HUES64 (cell line): Measurements from ENCODE around the gene GNAS-AS1.
"Not testable (repeated sequence)": the region's sequence is repeated elsewhere in the genome, so short reads cannot be mapped to it uniquely, and the experiment has no call there.

Experiments used
- H3K27ac ChIP-seq: 2 replicates; pipeline ENCODE4 v1.7.0; 2013; ENCODE audit warnings: low read depth, low read length, inconsistent platforms
- H3K27me3 ChIP-seq: 2 replicates; pipeline ENCODE4 v1.6.1; 2013; ENCODE audit warnings: mild to moderate bottlenecking, low read length; ENCODE audit not compliant: insufficient read depth
- H3K36me3 ChIP-seq: 2 replicates; pipeline ENCODE4 v1.6.1; 2013; ENCODE audit warnings: mild to moderate bottlenecking, low read length; ENCODE audit not compliant: insufficient read depth
- H3K4me1 ChIP-seq: 2 replicates; pipeline ENCODE4 v1.6.1; 2013; ENCODE audit warnings: mild to moderate bottlenecking, low read length, moderate library complexity; ENCODE audit not compliant: insufficient read depth
- H3K4me3 ChIP-seq: 2 replicates; pipeline ENCODE4 v1.5.1; 2013; ENCODE audit warnings: mild to moderate bottlenecking, low read length, moderate library complexity
- H3K9ac ChIP-seq: 2 replicates; pipeline ENCODE4 v1.6.1; 2013; ENCODE audit warnings: mild to moderate bottlenecking, low read depth, low read length
- H3K9me3 ChIP-seq: 2 replicates; pipeline ENCODE4 v1.6.1; 2013; ENCODE audit warnings: low read depth, low read length; ENCODE audit not compliant: insufficient read depth
- WGBS: fragments of 150-250, 120-280 bp; methylation state at CpG from one replicate; pipeline ENCODE4 v1.1.7; 2013; ENCODE audit warnings: missing lambda C conversion rate; 5-methylcytosine and 5-hydroxymethylcytosine counted together

GNAS-AS1 gene

GRCh38 chr20:58828136-58828535 is 22.6 kb downstream of the GNAS-AS1 start:
- H3K4me3 ChIP-seq: no peak overlapping the region
- no peaks in the 10 kb centered on the region for H3K4me1 ChIP-seq
- no peaks in the 10 kb centered on the region for H3K9me3 ChIP-seq
- WGBS: 100% methylated on average over 2 of the region's 2 CpGs
- H3K27me3 ChIP-seq: no peaks in the 10 kb centered on the region
- no peak overlapping the region for H3K9ac ChIP-seq
- H3K27ac ChIP-seq: no peak overlapping the region
- peaks cover 42% of the 10 kb centered on the region for H3K36me3 ChIP-seq

GRCh38 chr20:58826271-58826670 is 24.4 kb downstream of the GNAS-AS1 start:
- no peak overlapping the region for H3K9ac ChIP-seq
- H3K36me3 ChIP-seq: peaks cover 50% of the 10 kb centered on the region
- 80% methylated on average over 5 of the region's 5 CpGs for WGBS
- no peaks in the 10 kb centered on the region for H3K4me1 ChIP-seq
- no peak overlapping the region for H3K4me3 ChIP-seq
- no peaks in the 10 kb centered on the region for H3K9me3 ChIP-seq
- no peaks in the 10 kb centered on the region for H3K27me3 ChIP-seq
- no peak overlapping the region for H3K27ac ChIP-seq

- no peaks in the 10 kb centered on the region for H3K9me3 ChIP-seq
- H3K27ac ChIP-seq: no peak overlapping the region
- no peaks in the 10 kb centered on the region for H3K4me1 ChIP-seq
- 94% methylated on average over 5 of the region's 6 CpGs for WGBS
- H3K9ac ChIP-seq: no peak overlapping the region
- peaks cover 58% of the 10 kb centered on the region for H3K36me3 ChIP-seq
- no peaks in the 10 kb centered on the region for H3K27me3 ChIP-seq
- H3K4me3 ChIP-seq: no peak overlapping the region
These were observed 25.3 kb downstream of the GNAS-AS1 start for GRCh38 chr20:58825450-58825849.

GRCh38 chr20:58824843-58825242 is 25.9 kb downstream of the GNAS-AS1 start:
- Histone ChIP-seq H3K4me3 (no peak overlapping the region), H3K36me3 (peaks cover 61% of the 10 kb centered on the region)
- WGBS: 97% methylated on average over 8 of the region's 8 CpGs

GRCh38 chr20:58822748-58823730 is 27.7 kb downstream of the GNAS-AS1 start:
- WGBS: 95% methylated on average over 26 of the region's 26 CpGs
- Histone ChIP-seq H3K9me3 (no peaks in the 10 kb centered on the region), H3K27me3 (no peaks in the 10 kb centered on the region), H3K27ac (no peak overlapping the region), H3K4me3 (no peak overlapping the region), H3K36me3 (peaks cover 76% of the 10 kb centered on the region), H3K9ac (no peak overlapping the region), H3K4me1 (no peaks in the 10 kb centered on the region)

More at GRCh38 chr20:58824843-58825242, 25.9 kb downstream of the GNAS-AS1 start:
- Histone ChIP-seq H3K27ac (no peak overlapping the region), H3K27me3 (no peaks in the 10 kb centered on the region), H3K4me1 (no peaks in the 10 kb centered on the region), H3K9ac (no peak overlapping the region), H3K9me3 (no peaks in the 10 kb centered on the region)

GRCh38 chr20:58822149-58822548 is 28.6 kb downstream of the GNAS-AS1 start:
- H3K36me3 ChIP-seq: peaks cover 76% of the 10 kb centered on the region
- H3K4me3 ChIP-seq: no peak overlapping the region
- no peaks in the 10 kb centered on the region for H3K4me1 ChIP-seq
- H3K9me3 ChIP-seq: no peaks in the 10 kb centered on the region
- H3K27ac ChIP-seq: no peak overlapping the region
- WGBS: 91% methylated on average over 8 of the region's 8 CpGs
- no peaks in the 10 kb centered on the region for H3K27me3 ChIP-seq
- H3K9ac ChIP-seq: no peak overlapping the region

GRCh38 chr20:58820515-58820914 is 30.2 kb downstream of the GNAS-AS1 start:
- 97% methylated on average over 6 of the region's 6 CpGs for WGBS
- H3K36me3 ChIP-seq: peaks cover 69% of the 10 kb centered on the region
- H3K27me3 ChIP-seq, H3K9me3 ChIP-seq, H3K27ac ChIP-seq, H3K4me1 ChIP-seq, H3K9ac ChIP-seq, H3K4me3 ChIP-seq: not testable (repeated sequence)

GRCh38 chr20:58819921-58820320 is 30.8 kb downstream of the GNAS-AS1 start:
- H3K4me3 ChIP-seq: no peak overlapping the region
- no peaks in the 10 kb centered on the region for H3K9me3 ChIP-seq
- 97% methylated on average over 13 of the region's 13 CpGs for WGBS
- H3K36me3 ChIP-seq: peaks cover 63% of the 10 kb centered on the region
- no peak overlapping the region for H3K9ac ChIP-seq
- H3K27me3 ChIP-seq: no peaks in the 10 kb centered on the region
- no peaks in the 10 kb centered on the region for H3K4me1 ChIP-seq
- H3K27ac ChIP-seq: no peak overlapping the region

GRCh38 chr20:58818586-58819285 is 32.0 kb downstream of the GNAS-AS1 start:
- WGBS: 90% methylated on average over 8 of the region's 8 CpGs
- no peak overlapping the region for H3K27ac ChIP-seq
- H3K4me3 ChIP-seq: no peak overlapping the region
- no peaks in the 10 kb centered on the region for H3K9me3 ChIP-seq
- H3K4me1 ChIP-seq: no peaks in the 10 kb centered on the region
- H3K9ac ChIP-seq: no peak overlapping the region
- H3K36me3 ChIP-seq: peaks cover 52% of the 10 kb centered on the region
- H3K27me3 ChIP-seq: no peaks in the 10 kb centered on the region

- Histone ChIP-seq H3K27me3 (no peaks in the 10 kb centered on the region), H3K4me1 (no peaks in the 10 kb centered on the region), H3K9me3 (no peaks in the 10 kb centered on the region), H3K36me3 (peaks cover 46% of the 10 kb centered on the region), H3K4me3 (no peak overlapping the region), H3K9ac (no peak overlapping the region), H3K27ac (no peak overlapping the region)
- 95% methylated on average over 10 of the region's 10 CpGs for WGBS
These were observed 33.0 kb downstream of the GNAS-AS1 start for GRCh38 chr20:58817748-58818147.

- peaks cover 41% of the 10 kb centered on the region for H3K36me3 ChIP-seq
- no peaks in the 10 kb centered on the region for H3K27me3 ChIP-seq
- WGBS: 94% methylated on average over 30 of the region's 30 CpGs
- no peaks in the 10 kb centered on the region for H3K4me1 ChIP-seq
- no peaks in the 10 kb centered on the region for H3K9me3 ChIP-seq
- H3K4me3 ChIP-seq: no peak overlapping the region
- H3K9ac ChIP-seq: no peak overlapping the region
- H3K27ac ChIP-seq: no peak overlapping the region
These were observed 33.6 kb downstream of the GNAS-AS1 start for GRCh38 chr20:58816957-58817651.
